Measurements from ENCODE around the gene MYO3B.

MYO3B gene

GRCh38 chr2:170576296-170576695 is 398.3 kb downstream of the MYO3B start:
- TF ChIP-seq CTCF (IDR thresholded peaks at IDR 0.05; ENCODE audit: insufficient read depth, low read length, poor library complexity, severe bottlenecking), result no peak
- Histone ChIP-seq H3K36me3 (ENCODE audit: control insufficient read depth, insufficient read depth, low read length) (no peaks in the 10 kb centered on the region), H3K27me3 (replicated peaks; ENCODE audit: control insufficient read depth, insufficient read depth, low read length) (no peaks in the 10 kb centered on the region; the same call in 1 of the 2 replicates), H3K4me3 (replicated peaks; ENCODE audit: low read depth, low read length) (no peak overlapping the region)
- DNase-seq (ENCODE audit: extremely low read depth, insufficient read length), result no peak

DNA sequence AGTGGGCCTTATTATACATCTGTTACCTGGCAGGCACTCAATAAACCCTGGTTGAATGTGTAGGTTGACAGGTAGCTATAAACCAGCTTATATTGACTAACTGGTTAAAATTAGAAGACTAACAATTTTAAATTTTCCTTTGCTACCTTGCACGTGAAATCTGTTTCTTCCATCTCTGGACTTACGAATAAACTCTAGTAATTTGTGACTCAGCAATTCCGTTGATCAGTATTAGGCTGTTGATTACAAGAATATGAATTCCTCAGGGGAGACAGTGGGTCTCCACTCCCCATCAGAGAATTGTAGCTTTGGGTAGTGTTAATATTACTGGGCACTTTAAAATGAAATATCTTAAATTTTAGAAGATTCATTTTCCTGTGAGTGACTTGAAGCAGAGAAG is 399.4 kb downstream of the MYO3B start:
- DNase-seq (ENCODE audit: extremely low read depth, insufficient read length), result no peak
- no peak for TF ChIP-seq CTCF (IDR thresholded peaks at IDR 0.05; ENCODE audit: insufficient read depth, low read length, poor library complexity, severe bottlenecking)
- Histone ChIP-seq H3K27me3 (replicated peaks; ENCODE audit: control insufficient read depth, insufficient read depth, low read length) (no peaks in the 10 kb centered on the region; the same call in 1 of the 2 replicates), H3K4me3 (replicated peaks; ENCODE audit: low read depth, low read length) (no peak overlapping the region), H3K36me3 (ENCODE audit: control insufficient read depth, insufficient read depth, low read length) (no peaks in the 10 kb centered on the region)

- DNase-seq (ENCODE audit: extremely low read depth, insufficient read length), result no peak
- no peak for TF ChIP-seq CTCF (IDR thresholded peaks at IDR 0.05; ENCODE audit: insufficient read depth, low read length, poor library complexity, severe bottlenecking)
- Histone ChIP-seq H3K27me3 (replicated peaks; ENCODE audit: control insufficient read depth, insufficient read depth, low read length) (no peaks in the 10 kb centered on the region; the same call in 1 of the 2 replicates), H3K36me3 (ENCODE audit: control insufficient read depth, insufficient read depth, low read length) (no peaks in the 10 kb centered on the region), H3K4me3 (replicated peaks; ENCODE audit: low read depth, low read length) (no peak overlapping the region)
Measured at GRCh38 chr2:170578606-170579005, 400.7 kb downstream of the MYO3B start.

DNA sequence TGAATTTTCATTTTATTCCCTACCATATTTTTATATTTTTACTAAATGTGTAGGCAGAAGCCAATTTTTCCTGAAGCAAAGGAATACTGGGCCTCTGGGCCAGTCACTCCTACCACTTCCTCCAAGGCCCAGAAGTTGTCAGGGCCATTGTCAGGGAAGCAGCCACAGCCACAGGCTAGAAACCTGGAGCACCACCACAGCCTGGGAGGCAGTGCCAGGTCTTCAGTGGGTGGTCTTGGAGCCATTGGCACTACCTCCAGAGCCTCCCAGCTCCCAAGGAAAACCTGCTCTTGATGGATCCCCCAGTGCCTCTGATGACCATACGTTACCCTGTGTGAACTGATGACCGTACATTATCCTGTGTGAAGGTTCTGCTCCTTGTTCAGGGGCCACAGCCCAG is 401.6 kb downstream of the MYO3B start:
- DNase-seq (ENCODE audit: extremely low read depth, insufficient read length), result no peak
- Histone ChIP-seq H3K4me3 (replicated peaks; ENCODE audit: low read depth, low read length) (no peak overlapping the region), H3K27me3 (replicated peaks; ENCODE audit: control insufficient read depth, insufficient read depth, low read length) (no peaks in the 10 kb centered on the region), H3K36me3 (ENCODE audit: control insufficient read depth, insufficient read depth, low read length) (no peaks in the 10 kb centered on the region)
- no peak for TF ChIP-seq CTCF (IDR thresholded peaks at IDR 0.05; ENCODE audit: insufficient read depth, low read length, poor library complexity, severe bottlenecking)

- H3K4me3 ChIP-seq (replicated peaks; ENCODE audit: low read depth, low read length), result no peak overlapping the region
Measured at GRCh38 chr2:170582313-170582712, 404.4 kb downstream of the MYO3B start.

More at GRCh38 chr2:170582313-170582712, 404.4 kb downstream of the MYO3B start:
- H3K27me3 ChIP-seq (replicated peaks; ENCODE audit: control insufficient read depth, insufficient read depth, low read length), result no peaks in the 10 kb centered on the region
- DNase-seq (ENCODE audit: extremely low read depth, insufficient read length), result no peak
- TF ChIP-seq CTCF (IDR thresholded peaks at IDR 0.05; ENCODE audit: insufficient read depth, low read length, poor library complexity, severe bottlenecking), result no peak
- H3K36me3 ChIP-seq (ENCODE audit: control insufficient read depth, insufficient read depth, low read length), result no peaks in the 10 kb centered on the region
